ENCODE data around the gene FUT3. TPM values are rescaled to one million over a fixed set of nuclear protein-coding genes. Genes with fewer than 3 reads are reported as not detected.

The FUT3 gene
- polyA plus RNA-seq, 1 of the 3 experiments (the other 2 are of a cell fraction): not detected

GRCh38 chr19:5820785-5821184 is 30.5 kb downstream of the FUT3 start:
- H3K79me2 ChIP-seq (ENCODE audit: insufficient read depth): no peaks in the 10 kb centered on the region
- no peaks in the 10 kb centered on the region for H4K20me1 ChIP-seq (ENCODE audit: insufficient read depth)
- H2AFZ ChIP-seq (ENCODE audit: low read depth): no peak overlapping the region
- H3K4me3 ChIP-seq (ENCODE audit: low read depth in 2 of 2, low read length in 1 of 2): no peak overlapping the region
- TF ChIP-seq CHD2 (IDR thresholded peaks at IDR 0.05; ENCODE audit: low read length, partially characterized antibody): no peak
- no peak for TF ChIP-seq NRF1 (IDR thresholded peaks at IDR 0.05; ENCODE audit: low read depth, low read length)
- TF ChIP-seq MXI1 (IDR thresholded peaks at IDR 0.05; ENCODE audit: low read depth, low read length): no peak
- TF ChIP-seq, protein P1, sequence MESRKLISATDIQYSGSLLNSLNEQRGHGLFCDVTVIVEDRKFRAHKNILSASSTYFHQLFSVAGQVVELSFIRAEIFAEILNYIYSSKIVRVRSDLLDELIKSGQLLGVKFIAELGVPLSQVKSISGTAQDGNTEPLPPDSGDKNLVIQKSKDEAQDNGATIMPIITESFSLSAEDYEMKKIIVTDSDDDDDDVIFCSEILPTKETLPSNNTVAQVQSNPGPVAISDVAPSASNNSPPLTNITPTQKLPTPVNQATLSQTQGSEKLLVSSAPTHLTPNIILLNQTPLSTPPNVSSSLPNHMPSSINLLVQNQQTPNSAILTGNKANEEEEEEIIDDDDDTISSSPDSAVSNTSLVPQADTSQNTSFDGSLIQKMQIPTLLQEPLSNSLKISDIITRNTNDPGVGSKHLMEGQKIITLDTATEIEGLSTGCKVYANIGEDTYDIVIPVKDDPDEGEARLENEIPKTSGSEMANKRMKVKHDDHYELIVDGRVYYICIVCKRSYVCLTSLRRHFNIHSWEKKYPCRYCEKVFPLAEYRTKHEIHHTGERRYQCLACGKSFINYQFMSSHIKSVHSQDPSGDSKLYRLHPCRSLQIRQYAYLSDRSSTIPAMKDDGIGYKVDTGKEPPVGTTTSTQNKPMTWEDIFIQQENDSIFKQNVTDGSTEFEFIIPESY (IDR thresholded peaks at IDR 0.05; ENCODE audit: borderline replicate concordance, low read depth): no peak
- TF ChIP-seq, protein P2, sequence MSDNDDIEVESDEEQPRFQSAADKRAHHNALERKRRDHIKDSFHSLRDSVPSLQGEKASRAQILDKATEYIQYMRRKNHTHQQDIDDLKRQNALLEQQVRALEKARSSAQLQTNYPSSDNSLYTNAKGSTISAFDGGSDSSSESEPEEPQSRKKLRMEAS (IDR thresholded peaks at IDR 0.05; ENCODE audit: low read depth): no peak
- no peaks in the 10 kb centered on the region for H3F3A ChIP-seq (replicated peaks; ENCODE audit: insufficient read depth)
- DNase-seq: no peak
- no peaks in the 10 kb centered on the region for H3K9me3 ChIP-seq
- H3K9me2 ChIP-seq: no peaks in the 10 kb centered on the region
- no peak overlapping the region for H3K27ac ChIP-seq (ENCODE audit: low read depth in 2 of 2, low read length in 1 of 2)
- no peaks in the 10 kb centered on the region; a peak in 1 of 4 replicates for H3K4me1 ChIP-seq (ENCODE audit: control insufficient read depth in 1 of 2, insufficient read depth in 2 of 2, low read depth in 1 of 2, low read length in 1 of 2)
- ChIA-PET POLR2A (no interaction called here), CTCF (interaction anchor here (1.2 to 5.8 kb wide), 3 partner anchors 11 to 18 kb away, joined by 5 to 51 read pairs (median 18); partner anchors contain the start of gene NRTN)
- no peak overlapping the region for H3K9ac ChIP-seq
- 36% methylated on average over 6 of the region's 6 CpGs for WGBS (ENCODE audit: low lambda C conversion rate)
- no peaks in the 10 kb centered on the region for H3K36me3 ChIP-seq (replicated peaks in 1 of 2; ENCODE audit: control insufficient read depth in 1 of 2, insufficient read depth in 2 of 2, low read length in 1 of 2)
- peaks cover 14% of the 10 kb centered on the region; the same call in 1 of the 2 replicates for H3K27me3 ChIP-seq (ENCODE audit: insufficient read depth)
- no peak overlapping the region for H3K4me2 ChIP-seq

GRCh38 chr19:5818594-5818993 is 32.7 kb downstream of the FUT3 start:
- no peak for TF ChIP-seq RAD21 (IDR thresholded peaks at IDR 0.05; ENCODE audit: low read length)
- TF ChIP-seq YY1 (IDR thresholded peaks at IDR 0.05; ENCODE audit: low read depth): no peak
- Histone ChIP-seq H3K27me3 (ENCODE audit: insufficient read depth) (peaks cover 23% of the 10 kb centered on the region; the same call in 1 of the 2 replicates), H3K9me2 (no peaks in the 10 kb centered on the region), H3F3A (replicated peaks; ENCODE audit: insufficient read depth) (no peaks in the 10 kb centered on the region), H3K36me3 (replicated peaks in 1 of 2; ENCODE audit: control insufficient read depth in 1 of 2, insufficient read depth in 2 of 2, low read length in 1 of 2) (no peaks in the 10 kb centered on the region), H3K79me2 (ENCODE audit: insufficient read depth) (no peaks in the 10 kb centered on the region), H3K4me3 (ENCODE audit: low read depth in 2 of 2, low read length in 1 of 2) (no peak overlapping the region), H3K4me2 (no peak overlapping the region), H4K20me1 (ENCODE audit: insufficient read depth) (no peaks in the 10 kb centered on the region), H3K4me1 (ENCODE audit: control insufficient read depth in 1 of 2, insufficient read depth in 2 of 2, low read depth in 1 of 2, low read length in 1 of 2) (no peaks in the 10 kb centered on the region; a peak in 1 of 4 replicates), H3K9ac (no peak overlapping the region), H3K9me3 (no peaks in the 10 kb centered on the region), H3K27ac (ENCODE audit: low read depth in 2 of 2, low read length in 1 of 2) (no peak overlapping the region), H2AFZ (ENCODE audit: low read depth) (no peak overlapping the region)
- ChIA-PET POLR2A (interaction anchor here (0.6 kb wide), 2 partner anchors 12 to 86 kb away, joined by 3 read pairs; no protein-coding TSS in a partner anchor), CTCF (interaction anchor here (2.1 kb wide), 1 partner anchor 15 kb away, joined by 9 read pairs; no protein-coding TSS in a partner anchor)
- 60% methylated on average over 1 of the region's 10 CpGs for WGBS (ENCODE audit: low lambda C conversion rate)
- DNase-seq: no peak

- H3F3A ChIP-seq (replicated peaks; ENCODE audit: insufficient read depth): no peaks in the 10 kb centered on the region
- no peaks in the 10 kb centered on the region; a peak in 1 of 4 replicates for H3K4me1 ChIP-seq (ENCODE audit: control insufficient read depth in 1 of 2, insufficient read depth in 2 of 2, low read depth in 1 of 2, low read length in 1 of 2)
- no peaks in the 10 kb centered on the region for H4K20me1 ChIP-seq (ENCODE audit: insufficient read depth)
- H3K27me3 ChIP-seq (ENCODE audit: insufficient read depth): peaks cover 23% of the 10 kb centered on the region; the same call in 1 of the 2 replicates
- H3K27ac ChIP-seq (ENCODE audit: low read depth in 2 of 2, low read length in 1 of 2): no peak overlapping the region
- ChIA-PET POLR2A (no interaction called here), CTCF (no interaction called here)
- H3K36me3 ChIP-seq (replicated peaks in 1 of 2; ENCODE audit: control insufficient read depth in 1 of 2, insufficient read depth in 2 of 2, low read length in 1 of 2): no peaks in the 10 kb centered on the region
- no peak overlapping the region for H2AFZ ChIP-seq (ENCODE audit: low read depth)
- no peaks in the 10 kb centered on the region for H3K9me3 ChIP-seq
- no peaks in the 10 kb centered on the region for H3K79me2 ChIP-seq (ENCODE audit: insufficient read depth)
- no peak overlapping the region for H3K9ac ChIP-seq
- H3K9me2 ChIP-seq: no peaks in the 10 kb centered on the region
- H3K4me2 ChIP-seq: no peak overlapping the region
- DNase-seq: no peak
- H3K4me3 ChIP-seq (ENCODE audit: low read depth in 2 of 2, low read length in 1 of 2): no peak overlapping the region
- WGBS (ENCODE audit: low lambda C conversion rate): 31% methylated on average over 2 of the region's 2 CpGs
- no peak for TF ChIP-seq ELF1 (IDR thresholded peaks at IDR 0.05)
- TF ChIP-seq, protein P1 (IDR thresholded peaks at IDR 0.05; ENCODE audit: borderline replicate concordance, low read depth): no peak
- no peak for TF ChIP-seq SMC3 (IDR thresholded peaks at IDR 0.05; ENCODE audit: low read depth, low read length)
- no peak for TF ChIP-seq RAD21 (IDR thresholded peaks at IDR 0.05; ENCODE audit: low read length)
- TF ChIP-seq GABPA (IDR thresholded peaks at IDR 0.05; ENCODE audit: low read depth): no peak
- TF ChIP-seq CHD2 (IDR thresholded peaks at IDR 0.05; ENCODE audit: low read length, partially characterized antibody): no peak
- TF ChIP-seq RFX5 (IDR thresholded peaks at IDR 0.05; ENCODE audit: low read length): no peak
- no peak for TF ChIP-seq MEF2A (IDR thresholded peaks at IDR 0.05; ENCODE audit: borderline replicate concordance, low read depth)
- no peak for TF ChIP-seq TAF1 (IDR thresholded peaks at IDR 0.05; ENCODE audit: borderline replicate concordance, low read depth, low read length)
- TF ChIP-seq TEAD4 (IDR thresholded peaks at IDR 0.05; ENCODE audit: borderline replicate concordance, insufficient read depth): no peak
- TF ChIP-seq FOSL2 (IDR thresholded peaks at IDR 0.05; ENCODE audit: borderline replicate concordance, low read depth): no peak
- no peak for TF ChIP-seq RCOR1 (IDR thresholded peaks at IDR 0.05; ENCODE audit: low read length)
- no peak for TF ChIP-seq EP300 (IDR thresholded peaks at IDR 0.05; ENCODE audit: borderline replicate concordance in 1 of 2, low read depth in 1 of 2, low read length in 1 of 2)
- no peak for TF ChIP-seq SIN3A (IDR thresholded peaks at IDR 0.05; ENCODE audit: borderline replicate concordance, low read depth, low read length)
- no peak for TF ChIP-seq RXRA (IDR thresholded peaks at IDR 0.05; ENCODE audit: borderline replicate concordance, low read depth)
These were observed 34.0 kb downstream of the FUT3 start for GRCh38 chr19:5817218-5817617.
